CD4-positive, alpha-beta T cell treated with Interleukin-12 subunit alpha and Interleukin-12 subunit beta, for 1 hour (primary cell): Measurements from ENCODE around the gene SSC5D.
"Not testable (repeated sequence)": the region's sequence is repeated elsewhere in the genome, so short reads cannot be mapped to it uniquely, and the experiment has no call there.

ENCODE experiments used
- DNase-seq: peaks from one replicate; pipeline ENCODE4 v3.0.0-alpha.2; 2020

Gene SSC5D

DNA sequence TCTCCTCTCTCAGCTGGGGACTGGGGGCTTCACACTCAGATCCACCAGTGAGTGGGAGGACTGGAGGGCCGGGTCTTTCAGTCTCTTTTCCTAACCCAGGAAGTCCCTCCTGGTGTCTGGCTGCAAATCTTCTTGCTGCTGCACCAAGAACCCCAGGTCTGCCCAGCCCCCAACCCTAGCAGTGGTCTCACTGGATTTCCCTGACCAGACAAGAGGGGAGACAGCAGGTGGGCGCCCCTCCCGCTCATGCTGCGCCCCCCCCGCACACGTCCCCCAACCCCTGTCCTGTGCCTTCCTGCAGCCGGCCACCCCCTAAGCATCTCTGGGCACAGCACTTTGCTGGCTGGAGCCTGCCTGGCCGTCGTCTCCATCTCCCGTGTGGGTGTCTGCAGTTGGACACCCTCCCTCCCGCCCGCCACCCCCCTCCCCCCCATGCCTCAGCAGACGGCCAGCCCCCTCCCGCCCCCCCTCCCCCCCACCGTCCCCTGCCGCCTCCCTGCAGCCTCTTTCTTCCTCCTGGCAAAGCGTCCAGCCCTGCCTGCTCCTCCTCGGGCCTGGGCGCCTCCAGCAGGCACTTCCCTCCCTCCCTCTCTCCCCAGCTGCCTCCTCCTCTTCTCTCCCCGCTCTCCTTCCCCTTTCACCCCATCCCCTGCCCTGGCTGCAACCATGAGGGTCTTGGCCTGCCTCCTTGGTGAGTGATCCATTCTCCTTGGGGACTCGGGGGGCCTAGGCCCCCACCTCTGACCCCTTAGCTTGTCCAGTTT lies at the start of gene SSC5D:
Gene SSC5D, plus strand, starts transcription at position 513 of the 764 bp plus-strand sequence. Its CDS starts 154 bp downstream, at position 667.
- no peak for DNase-seq

DNA sequence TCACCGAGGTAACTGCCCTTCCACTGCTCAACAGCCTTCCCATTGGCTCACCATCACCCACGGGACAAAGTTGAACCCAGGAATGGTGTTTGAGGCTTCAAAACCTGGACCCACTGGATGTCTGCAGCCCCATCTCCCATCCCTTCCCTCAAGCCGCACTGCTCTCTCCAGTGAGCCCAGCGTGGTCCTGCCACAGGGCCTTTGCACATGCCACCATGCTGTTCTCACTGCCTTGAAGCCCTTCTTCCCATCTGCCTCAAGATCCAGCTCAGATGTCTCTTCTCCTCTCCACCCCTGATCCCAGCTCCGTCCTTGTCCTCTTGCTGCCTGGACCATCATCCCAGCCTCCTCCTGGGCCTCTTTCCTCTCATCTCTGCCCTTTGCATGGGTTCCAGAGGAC lies 49.2 kb upstream of the SSC5D start:
- no peak for DNase-seq

DNA sequence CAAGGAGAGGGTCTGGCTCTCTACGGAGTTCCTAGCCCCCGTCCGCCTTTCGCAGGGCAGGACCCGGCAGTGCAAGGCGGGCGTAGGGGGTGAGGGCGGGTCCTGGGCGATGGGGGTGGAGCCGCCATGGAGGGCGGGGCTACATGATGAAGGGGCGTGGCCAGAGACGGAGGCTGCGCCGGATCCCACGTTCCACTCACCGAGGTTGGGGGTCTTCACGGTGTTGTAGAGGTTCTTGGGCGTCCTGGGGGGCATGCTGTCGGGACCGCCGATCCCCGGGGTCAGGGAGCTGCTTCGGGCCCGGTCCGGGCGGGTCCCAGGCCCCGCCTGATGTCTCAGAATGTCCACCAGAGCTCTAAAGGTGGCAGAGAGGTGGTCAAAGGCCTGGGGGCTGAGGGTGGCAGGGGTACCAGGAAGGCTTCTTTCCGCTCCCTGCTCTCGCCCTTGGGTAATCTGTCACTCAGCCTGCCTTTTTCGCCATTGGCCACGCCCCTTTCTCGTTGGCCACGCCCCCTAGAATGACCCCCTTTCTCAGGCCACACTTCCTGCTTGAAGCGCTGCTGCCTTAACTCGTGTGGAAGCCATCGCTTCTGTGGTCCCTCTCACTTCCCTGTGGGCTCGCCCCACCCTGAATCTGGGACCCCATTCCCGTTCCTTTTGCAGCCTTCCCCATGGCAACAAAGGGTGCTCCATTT lies 47.7 kb upstream of the SSC5D start:
- no peak for DNase-seq

DNA sequence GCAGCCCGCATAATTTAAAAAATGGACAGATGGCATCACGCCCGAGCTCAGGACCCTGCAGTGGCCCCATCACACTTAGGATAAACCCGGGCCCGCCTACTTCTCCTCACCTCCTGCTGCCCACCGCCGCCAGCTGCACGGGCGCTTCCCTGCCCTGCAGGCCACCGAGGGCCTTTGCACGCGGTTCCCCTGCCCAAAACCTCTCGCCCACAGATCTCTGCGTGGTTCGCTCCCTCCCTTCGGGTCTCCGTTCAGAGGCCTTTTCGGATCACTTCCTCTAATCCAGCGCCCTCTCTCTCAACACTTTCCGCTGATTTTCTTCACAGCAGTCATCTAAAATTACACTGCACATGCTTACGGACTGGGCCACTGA lies 46.9 kb upstream of the SSC5D start:
- DNase-seq, result no peak

DNA sequence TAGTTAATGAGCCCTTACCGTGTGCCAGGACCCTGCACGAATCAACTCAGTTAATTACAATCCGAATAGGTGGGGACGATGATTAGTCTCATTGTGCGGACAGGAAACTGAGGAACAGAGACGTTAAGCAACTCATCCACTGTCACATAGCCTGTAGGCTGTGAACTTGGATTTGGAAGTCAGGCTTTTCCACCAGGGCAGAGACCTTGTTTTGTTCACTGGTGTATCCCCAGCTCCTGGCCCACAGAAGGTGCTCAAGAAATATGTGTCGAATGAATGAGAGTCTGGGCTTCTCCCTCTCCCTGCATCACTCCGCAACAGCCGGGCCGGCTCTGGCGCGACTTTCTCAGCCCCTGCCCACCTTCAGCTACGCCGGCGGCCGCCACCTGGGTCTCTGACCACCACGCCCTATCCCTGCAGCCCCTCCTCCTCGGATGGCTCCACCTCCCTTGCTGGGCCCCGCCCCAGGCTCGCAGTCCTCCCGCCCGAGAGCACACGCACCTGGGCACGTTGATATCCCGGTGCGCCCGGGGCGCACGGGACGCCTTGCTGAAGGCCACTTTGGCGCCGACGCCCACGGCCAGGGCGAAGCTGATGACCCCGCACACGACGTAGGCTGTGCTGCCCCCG lies 46.4 kb upstream of the SSC5D start:
- no peak for DNase-seq

DNA sequence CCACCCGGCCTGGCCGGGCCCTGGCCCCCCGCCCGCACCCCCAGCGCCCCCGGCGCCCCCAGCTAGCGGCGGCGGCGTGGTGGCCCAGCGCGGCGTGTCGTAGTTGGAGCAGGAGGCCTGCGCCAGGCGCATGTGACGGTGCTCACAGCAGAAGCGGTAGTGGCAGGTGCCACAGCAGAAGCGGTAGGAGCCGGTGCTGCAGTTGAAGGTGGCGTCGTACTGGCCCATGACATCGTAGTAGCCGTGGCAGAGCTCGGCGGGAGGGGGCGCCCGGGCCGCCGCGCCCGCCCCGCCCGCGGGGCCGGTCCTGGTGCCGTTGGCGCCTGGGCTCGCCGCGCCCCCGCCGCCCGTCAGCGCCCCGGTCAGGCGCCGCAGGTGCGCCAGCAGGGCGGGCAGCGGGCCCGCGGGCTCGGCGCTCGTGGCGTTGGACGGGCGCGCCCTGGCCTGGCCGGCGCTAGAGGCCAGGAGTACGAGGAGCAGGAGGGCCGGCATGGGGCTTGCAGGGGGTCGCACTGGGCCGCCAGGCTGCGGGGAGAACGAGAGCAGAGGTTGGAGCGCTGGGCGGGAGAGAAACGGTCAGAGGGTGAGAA lies 45.8 kb upstream of the SSC5D start:
- DNase-seq, result no peak

DNA sequence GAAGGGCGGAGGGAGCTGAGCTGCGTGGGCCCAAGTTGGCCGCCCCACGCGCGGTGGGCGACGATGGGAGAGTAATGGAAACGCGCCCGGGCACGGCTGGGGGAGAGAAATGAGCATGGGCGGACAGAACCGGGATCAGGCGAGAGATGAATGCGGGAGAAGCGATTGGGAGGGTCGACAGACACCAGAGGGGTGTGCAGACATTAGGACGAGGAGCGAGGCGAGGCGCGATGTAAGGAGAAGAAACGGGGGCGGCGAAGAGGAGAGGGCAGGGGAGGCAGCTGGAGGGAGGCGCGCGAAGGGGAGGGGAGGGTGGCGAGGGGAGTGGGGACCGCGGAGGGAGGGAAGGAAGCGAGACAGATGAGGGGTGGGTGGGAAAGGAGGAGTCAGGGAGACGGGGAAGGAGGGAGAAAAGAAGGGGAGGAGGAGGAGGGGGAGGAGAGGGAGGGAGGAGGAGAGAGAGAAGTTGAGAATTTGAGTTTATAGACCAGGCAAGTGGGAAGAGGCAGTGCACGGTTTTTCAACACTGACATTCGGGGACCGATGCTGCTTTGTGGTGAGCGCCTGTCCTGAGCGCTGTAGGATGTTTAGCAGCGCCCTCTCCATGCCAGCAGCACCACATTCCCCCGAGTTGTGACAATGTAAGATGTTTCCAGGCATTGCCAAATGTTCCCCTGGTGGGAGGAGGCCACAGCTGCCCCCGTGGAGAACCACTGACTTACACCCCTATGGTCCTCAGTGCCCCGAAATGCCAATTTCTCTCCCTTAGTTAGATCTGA lies 45.0 kb upstream of the SSC5D start, which contains the start of gene SHISA7:
Gene SHISA7, minus strand, starts transcription at position 256 of the 779 bp plus-strand sequence. CDS start 437 bp downstream, outside the sequence.
- no peak for DNase-seq

DNA sequence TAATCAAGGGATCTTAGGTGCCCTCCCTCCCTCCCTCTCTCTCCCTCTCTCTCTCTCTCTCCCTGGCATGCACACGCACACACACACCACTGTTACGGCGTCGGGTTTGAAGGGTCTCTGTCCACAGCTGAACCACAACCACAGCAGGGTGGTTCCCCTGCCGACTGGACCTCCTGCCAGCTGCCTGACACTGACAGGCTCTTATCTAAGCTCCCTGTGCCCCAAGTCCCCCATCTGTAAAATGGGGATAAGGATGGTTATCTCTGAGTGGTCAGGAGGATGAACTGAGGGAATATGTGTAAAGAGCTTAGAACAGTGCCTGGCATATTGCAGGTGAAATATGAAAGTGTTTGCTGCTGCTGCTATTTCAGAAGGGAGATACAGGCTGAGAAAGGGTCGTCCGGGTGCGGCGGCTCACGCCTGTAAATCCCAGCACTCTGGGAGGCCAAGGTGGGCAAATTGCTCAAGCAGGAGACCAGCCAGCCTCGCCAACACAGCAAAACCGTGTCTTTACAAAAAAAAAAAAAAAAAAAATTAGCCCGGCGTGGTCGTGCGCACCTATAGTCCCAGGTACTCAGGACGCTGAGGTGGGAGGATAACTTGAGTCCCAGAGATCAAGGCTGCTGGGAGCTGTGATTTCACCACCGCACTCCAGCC lies 44.3 kb upstream of the SSC5D start:
- DNase-seq, result no peak

DNA sequence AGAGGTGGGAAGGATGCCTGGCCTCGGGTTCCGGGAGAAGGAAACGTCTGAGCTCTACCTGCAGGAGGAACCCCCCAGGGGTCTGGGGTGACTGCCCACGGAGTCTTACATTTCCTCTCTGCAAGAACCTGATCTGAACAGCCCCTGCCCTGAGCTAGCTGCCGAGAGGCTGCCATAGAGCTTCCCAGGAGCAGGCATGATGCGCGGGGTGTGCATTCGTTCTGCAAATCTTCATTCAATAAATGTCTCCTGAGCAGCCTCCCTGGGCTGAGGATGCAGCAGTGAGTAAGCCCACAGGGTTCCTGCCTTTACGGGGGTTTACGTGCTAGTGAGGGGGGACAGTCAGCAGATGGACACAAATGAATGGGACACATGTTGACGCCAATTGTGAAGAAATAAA lies 43.6 kb upstream of the SSC5D start:
- no peak for DNase-seq

DNA sequence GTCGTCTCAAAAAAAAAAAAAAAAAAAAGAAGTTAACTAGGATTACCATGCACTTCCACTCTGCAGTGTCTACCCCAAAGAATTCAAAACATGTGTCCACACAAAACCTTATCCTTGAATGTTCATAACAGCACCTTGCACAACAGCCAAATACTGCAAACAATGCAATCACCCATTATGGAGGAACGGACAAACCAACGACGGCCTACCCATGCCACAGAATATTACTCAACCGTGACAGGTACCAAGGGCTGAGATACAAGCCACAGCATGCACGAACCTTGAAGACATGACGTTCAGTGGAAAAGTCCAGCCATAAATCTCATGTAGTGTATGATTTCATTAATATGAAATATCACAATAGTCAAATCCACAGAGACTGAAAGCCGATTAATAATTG lies 42.2 kb upstream of the SSC5D start:
- no peak for DNase-seq

DNA sequence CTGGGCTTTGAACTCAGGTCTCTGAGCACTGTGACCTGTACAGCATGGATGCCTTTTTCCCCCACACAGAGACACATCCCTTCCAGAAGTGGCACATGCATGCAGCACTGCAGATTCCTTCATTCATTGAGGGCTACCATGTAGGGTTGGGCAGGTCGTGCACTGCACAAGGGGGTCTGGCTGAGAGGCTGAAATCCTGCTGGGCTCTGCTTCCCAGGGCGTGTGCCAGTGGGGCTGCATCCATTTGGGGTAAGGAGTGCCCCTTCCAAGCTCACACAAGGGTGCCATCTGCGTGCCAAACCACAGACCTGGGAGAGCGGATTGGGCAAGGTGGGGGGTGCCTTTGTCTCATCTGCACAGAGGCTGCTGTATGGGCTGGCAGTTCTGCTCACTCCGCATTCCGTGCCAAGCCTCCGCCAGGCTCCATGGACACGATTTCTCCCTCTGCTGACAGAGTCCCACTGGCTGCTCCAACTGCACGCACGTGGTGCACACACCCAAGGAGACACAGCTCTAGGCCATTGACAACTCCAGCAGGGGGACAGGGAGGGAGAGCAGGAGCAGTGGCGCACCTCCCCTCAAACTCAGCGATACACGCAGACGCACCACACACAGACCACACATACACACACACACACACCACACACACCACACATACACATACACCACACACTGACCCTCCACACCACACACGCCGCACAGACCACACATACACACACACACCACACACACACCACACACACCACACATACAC lies 40.6 kb upstream of the SSC5D start:
- no peak for DNase-seq

DNA sequence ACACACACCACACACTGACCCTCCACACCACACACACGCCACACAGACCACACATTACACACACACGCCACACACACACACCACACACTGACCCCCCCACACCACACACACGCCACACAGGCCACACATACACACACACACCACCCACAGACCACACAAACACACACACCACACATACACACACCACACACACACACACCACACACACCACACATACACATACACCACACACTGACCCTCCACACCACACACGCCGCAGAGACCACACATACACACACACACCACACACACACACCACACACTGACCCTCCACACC lies 40.1 kb upstream of the SSC5D start:
- DNase-seq, result not testable (repeated sequence)

DNA sequence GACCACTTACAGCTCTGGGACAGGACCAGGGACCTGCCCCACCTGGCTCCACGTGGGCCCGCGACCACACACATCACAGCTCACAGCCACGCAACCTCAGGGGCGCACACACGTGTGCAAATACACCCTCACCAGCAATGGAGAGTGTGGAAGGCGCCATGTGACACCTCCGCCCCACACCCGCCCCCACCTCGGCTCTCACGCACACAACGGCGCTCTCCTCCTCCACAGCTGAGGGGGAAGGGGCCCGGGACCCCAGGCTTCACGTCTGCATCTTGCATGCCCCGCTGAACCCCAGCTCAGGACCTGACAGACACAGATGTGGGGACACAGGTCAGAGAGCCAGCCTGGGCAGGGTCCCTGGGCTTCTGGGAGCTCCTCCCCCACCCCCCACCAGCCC lies 38.8 kb upstream of the SSC5D start:
- no peak for DNase-seq

DNA sequence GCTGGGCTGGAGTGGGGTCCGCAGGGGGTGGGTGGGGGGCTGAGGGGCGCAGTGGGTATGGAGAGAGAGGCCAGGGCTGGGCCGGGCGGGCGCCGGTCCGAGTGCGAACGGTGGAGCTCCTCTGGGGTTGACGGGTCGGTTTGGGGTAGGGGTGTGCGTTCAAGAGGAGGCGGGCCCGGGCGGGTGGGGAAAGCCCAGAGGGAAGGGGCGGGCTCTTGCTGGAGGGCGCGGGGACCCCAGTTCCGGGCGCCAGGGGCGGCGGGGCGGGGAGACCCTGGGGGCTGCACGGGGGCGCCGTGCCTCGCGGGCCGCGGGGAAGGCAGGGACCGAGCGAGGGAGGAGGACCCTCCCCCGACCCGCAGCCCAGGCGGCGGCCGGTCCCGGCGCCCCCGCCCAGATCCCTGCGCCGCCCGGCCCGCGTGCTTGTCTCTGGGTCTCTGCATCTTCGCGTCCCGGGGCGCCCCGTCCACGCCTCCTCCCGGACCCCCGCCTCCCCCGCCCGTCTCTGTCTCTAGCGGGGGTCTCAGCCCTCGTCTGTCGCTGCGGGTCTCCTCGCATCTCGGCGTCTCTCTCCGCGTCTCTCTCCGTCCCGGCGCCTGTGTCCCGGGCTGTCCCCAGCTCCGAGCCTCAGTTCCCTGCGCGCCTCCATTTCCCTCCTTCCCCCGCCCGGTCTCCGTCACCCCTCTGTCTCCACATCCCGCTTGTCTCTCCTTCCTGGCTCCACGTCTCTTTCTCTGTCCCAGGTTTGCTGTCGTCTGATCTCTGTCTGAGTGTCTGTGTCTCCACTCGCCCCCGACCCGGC lies 36.9 kb upstream of the SSC5D start:
- DNase-seq, result peak; percentile 25

DNA sequence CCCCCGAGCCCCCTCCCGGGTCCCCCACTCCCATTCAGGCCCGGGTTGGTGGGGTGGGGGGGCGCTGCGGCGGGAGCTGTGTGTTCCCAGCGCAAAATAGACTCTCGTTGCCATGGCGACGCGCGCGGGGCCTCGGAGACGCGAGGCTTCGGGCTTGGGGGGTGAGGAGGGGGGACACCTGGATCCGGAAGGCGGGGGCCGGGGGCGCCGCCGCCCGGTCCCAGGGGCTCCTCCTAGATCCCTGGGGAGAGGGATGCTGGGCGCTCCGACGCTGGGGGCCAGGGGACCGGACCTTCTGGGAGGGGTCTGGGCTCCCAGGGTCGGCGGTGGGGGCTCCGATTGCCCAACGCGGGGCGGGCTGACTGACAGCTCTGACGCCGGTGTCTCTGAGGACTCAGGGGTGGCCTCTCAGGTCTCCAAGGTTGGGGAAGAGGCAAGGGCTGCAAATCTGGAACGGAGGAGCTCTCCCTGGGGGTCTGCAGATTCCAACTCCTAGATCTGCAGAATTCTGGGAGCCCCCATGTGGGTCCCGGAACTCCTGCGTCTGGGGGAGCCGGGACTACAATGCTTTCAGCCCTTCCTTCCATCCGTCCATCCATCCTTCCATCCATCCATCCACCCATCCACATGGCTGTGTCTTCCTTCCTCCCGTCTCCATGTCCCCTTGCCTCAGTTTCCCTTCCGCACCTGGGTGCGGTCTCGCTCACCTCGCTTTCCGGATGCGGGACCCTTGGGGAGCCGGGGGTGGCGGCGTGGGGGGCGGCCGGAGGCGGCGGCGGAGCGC lies 36.1 kb upstream of the SSC5D start:
- DNase-seq, result peak; percentile 46

DNA sequence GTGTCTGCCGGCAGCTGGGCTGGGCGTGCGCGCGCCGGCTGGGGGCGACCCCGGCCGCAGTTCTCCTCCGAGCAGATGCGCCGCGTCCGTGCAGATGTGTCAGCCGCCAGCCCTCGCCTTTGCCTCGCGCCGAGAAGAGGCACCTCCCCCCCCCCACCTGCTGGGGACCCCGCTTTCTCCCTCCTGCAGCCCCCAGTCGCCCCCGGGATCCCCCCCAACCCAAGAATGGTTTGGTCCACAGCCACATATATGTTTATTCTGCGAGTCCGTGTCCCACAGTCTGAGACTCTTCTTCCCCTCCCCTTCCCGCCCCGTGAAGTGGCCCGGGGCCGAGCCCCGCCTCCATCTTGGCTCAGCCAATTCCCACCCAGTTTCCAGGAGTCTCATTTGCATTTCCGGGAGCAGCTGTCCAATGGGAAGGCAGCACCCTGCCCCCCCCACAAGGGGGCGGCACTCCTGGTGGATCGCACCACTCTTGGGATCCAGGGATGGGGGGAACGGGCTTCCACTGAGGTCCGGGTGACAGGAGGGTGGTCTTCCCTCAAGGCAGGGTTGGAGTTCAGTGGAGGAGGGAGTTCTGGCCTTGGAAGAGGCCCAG lies 35.4 kb upstream of the SSC5D start:
- peak; percentile 58 for DNase-seq

DNA sequence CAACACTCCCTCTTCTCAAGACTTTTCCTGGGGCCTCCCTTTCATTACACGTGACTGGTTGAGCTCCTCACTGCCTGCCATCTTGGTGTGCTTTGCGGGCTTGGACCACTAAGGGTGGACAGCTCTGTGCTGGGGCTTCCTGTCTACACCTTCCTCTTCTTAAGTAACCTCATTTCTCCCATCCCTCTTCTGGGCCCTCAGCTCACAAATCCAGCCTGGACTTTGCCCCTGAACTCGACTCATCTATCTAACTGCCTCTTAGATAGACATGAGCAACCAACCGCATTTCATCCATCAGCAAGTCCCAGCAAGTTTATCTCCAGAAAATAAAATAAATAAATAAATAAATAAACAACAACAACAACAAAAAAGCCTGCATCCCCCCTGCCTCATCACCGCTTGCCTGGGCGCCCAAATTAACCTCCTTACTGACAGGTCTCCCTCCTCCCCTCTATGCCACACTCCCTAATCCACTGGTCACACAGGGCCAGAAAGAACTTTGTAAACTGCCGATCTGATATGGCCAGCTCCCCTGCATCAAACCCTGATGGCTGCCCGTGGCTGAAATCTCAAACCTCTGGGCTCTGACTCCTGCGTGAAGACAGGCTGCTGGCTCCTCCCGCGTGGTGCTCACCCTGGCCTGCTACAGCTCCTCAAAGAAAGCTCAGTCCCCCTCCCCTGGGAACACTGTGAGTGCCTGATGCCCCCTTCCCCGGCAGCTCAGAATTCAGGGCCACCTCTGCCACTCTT lies 34.5 kb upstream of the SSC5D start:
- no peak for DNase-seq

DNA sequence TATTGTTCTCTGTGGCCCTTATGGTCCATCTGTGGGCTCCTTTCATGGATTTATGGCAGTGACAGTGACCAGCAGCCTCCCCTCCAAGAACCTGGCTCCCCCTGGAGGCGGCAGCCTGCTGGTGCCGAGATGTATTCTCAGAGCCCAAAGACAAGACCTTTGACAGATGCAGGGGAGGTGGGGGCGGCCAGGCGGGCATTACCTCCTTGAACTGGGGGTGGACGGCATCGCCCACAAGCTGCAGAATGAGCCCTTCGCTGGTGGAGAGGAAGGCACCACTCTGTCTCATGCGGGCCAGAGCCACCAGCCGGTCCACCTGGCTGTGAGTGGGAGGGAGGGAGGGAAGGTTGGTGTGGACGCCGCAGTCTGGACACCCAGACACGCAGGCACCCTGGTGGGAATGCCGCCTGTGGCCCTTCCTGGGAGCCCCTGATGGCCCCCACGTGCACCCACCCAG lies 33.4 kb upstream of the SSC5D start:
- peak; percentile 50 for DNase-seq
